GM06990 (cell line): ENCODE results near the gene LCN15.

ENCODE experiments used
- DNase-seq: peaks from one replicate; pipeline ENCODE4 v3.0.0-alpha.2; 2011; ENCODE audit not compliant: insufficient read length; ENCODE audit errors: extremely low read depth
- H3K27me3 ChIP-seq: replicated peaks from 2 replicates; pipeline ENCODE4 v1.6.0; 2011; ENCODE audit warnings: low read length; ENCODE audit not compliant: control insufficient read depth, insufficient read depth
- H3K36me3 ChIP-seq: 2 replicates; pipeline ENCODE4 v1.5.1; 2011; ENCODE audit warnings: low read length; ENCODE audit not compliant: control insufficient read depth, insufficient read depth
- H3K4me3 ChIP-seq: replicated peaks from 2 replicates; pipeline ENCODE4 v1.5.1; 2011; ENCODE audit warnings: low read depth, mild to moderate bottlenecking, control low read depth, low read length
- CTCF ChIP-seq: IDR thresholded peaks from 2 replicates; pipeline ENCODE4 v1.5.1; 2011; ENCODE audit warnings: low read length, control low read depth, mild to moderate bottlenecking, inconsistent platforms; ENCODE audit not compliant: insufficient read depth, poor library complexity, severe bottlenecking

The LCN15 gene

GRCh38 chr9:136743639-136744211 lies 20.6 kb downstream of the LCN15 start:
- TF ChIP-seq CTCF: no peak
- no peaks in the 10 kb centered on the region for H3K36me3 ChIP-seq
- no peak for DNase-seq
- H3K27me3 ChIP-seq: no peaks in the 10 kb centered on the region; the same call in 1 of the 2 replicates
- H3K4me3 ChIP-seq: no peak overlapping the region

DNA sequence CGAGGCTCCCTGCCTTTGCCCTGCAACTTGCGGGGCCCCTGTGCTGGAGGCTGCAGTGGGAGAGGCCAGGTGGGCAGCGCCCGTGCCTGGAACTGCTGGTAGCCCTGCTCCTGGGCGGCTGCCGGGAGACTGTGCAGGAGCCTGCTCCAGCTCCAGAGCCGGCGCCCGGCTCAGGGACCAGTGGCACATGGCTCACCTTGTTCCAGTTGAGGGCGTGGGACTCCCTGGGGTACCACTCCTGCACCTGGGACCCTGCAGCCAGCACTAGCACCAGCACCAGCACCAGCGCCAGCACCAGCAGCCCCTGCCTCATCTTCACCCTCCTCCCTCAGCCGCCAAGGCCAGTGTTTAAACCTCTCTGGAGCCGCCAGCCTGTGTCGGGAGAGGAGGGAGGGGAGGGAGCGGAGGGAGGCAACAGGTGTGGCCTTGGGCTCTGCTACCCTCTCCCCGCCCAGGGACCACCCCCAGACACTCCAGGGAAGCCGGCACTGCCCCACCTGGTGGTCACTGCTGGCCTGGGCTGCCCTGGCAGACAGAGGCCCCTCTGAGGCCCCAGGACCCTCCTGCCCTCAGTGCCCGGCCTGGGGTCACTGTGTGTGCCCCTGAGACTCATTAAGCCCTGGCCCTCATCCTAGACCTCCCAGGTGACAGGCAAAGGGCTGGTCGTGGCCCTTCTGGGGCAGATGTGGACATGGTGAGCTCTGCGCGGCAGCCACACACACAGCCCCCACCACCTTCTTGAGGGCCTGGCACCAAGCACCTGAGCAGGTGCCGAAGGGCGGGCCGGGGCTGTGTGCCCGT lies 21.5 kb downstream of the LCN15 start, which contains the start of gene LCN10:
Gene LCN10, minus strand, starts transcription at position 350 of the 801 bp plus-strand sequence. Its CDS starts 37 bp downstream, at position 313.
- Histone ChIP-seq H3K36me3 (no peaks in the 10 kb centered on the region), H3K27me3 (no peaks in the 10 kb centered on the region; the same call in 1 of the 2 replicates), H3K4me3 (no peak within 1 kb of the TSS)
- TF ChIP-seq CTCF: peak; percentile 11
- no peak for DNase-seq

- H3K4me3 ChIP-seq: no peak overlapping the region
- no peaks in the 10 kb centered on the region; the same call in 1 of the 2 replicates for H3K27me3 ChIP-seq
- no peak for DNase-seq
- no peak for TF ChIP-seq CTCF
- H3K36me3 ChIP-seq: no peaks in the 10 kb centered on the region
Measured at GRCh38 chr9:136741883-136742571, 22.3 kb downstream of the LCN15 start.

DNA sequence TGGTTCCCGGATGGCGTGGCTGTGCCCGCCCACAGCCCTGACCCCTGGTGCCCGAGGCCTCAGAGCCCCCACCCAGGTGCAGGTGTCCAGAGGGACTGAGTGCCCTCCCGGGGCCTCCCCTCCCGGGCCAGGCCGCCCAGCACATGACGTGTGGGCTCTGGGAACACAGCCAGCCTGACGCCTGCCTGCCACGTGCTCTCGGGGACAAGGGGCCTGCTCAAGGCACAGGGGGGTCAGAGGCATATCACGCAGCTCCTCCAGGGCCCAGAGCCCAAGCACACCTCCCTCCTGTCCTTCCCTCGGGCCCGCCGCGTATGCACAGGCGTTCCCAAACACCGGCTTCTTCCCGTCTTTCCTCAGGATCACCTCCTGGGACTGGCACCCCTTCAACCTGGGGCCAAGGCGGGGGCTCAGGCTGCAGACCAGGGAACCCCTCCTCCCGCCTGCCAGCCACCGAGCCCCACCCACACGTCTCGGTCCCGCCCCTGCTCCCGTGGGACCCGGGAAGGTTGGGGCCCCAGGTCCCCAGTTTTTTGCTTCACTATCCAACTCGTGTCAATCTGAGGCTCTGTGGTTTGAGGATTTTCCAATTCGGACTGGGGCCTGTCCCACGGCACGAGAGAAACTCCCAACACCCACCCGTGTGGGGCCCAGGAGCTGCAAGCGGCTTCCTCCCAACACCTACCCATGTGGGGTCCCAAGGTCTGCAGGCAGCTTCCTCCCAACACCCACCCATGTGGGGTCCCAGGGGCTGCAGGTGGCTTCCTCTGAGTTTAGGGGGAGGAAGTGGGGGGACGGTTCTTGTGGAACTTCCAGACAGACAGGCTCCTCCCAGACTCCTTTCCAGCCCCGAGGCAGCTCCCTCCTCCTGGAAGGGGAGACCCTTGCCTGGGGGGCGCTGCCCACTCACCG lies 23.1 kb downstream of the LCN15 start:
- DNase-seq: no peak
- Histone ChIP-seq H3K36me3 (no peaks in the 10 kb centered on the region), H3K27me3 (no peaks in the 10 kb centered on the region; the same call in 1 of the 2 replicates), H3K4me3 (no peak overlapping the region)
- TF ChIP-seq CTCF: no peak

DNA sequence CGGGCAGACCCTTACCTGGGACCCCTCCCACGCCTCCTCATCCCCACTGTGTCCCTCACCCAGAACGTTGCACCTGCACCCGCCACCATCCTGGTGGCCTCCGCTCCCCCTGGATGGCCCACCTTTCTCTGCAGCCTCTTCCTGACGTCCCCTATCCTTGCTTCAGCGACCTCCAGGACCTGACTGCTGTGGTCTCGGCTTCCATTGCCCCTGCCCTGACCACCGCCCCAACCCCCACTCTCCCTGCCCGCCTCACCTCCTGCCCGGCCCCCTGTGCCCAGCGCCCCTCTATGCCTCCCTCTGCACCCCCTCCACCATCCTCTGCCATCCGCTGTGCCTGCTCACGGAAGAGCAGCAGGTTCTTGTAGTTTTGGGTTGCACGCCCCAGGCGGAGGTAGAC lies 23.8 kb downstream of the LCN15 start:
- TF ChIP-seq CTCF: no peak
- Histone ChIP-seq H3K27me3 (no peaks in the 10 kb centered on the region; the same call in 1 of the 2 replicates), H3K36me3 (no peaks in the 10 kb centered on the region), H3K4me3 (no peak overlapping the region)
- DNase-seq: no peak
